ENCODE results near the gene EIF4G3. TPM values are rescaled to one million over a fixed set of nuclear protein-coding genes. Genes with fewer than 3 reads are reported as not detected.

Gene EIF4G3
- total and polyA plus RNA-seq, 10 of the 15 experiments (the other 5 are each of a cell fraction or from before 2014, with no cell fraction given), result 7.4 to 45.1 (median 29.1) TPM

DNA sequence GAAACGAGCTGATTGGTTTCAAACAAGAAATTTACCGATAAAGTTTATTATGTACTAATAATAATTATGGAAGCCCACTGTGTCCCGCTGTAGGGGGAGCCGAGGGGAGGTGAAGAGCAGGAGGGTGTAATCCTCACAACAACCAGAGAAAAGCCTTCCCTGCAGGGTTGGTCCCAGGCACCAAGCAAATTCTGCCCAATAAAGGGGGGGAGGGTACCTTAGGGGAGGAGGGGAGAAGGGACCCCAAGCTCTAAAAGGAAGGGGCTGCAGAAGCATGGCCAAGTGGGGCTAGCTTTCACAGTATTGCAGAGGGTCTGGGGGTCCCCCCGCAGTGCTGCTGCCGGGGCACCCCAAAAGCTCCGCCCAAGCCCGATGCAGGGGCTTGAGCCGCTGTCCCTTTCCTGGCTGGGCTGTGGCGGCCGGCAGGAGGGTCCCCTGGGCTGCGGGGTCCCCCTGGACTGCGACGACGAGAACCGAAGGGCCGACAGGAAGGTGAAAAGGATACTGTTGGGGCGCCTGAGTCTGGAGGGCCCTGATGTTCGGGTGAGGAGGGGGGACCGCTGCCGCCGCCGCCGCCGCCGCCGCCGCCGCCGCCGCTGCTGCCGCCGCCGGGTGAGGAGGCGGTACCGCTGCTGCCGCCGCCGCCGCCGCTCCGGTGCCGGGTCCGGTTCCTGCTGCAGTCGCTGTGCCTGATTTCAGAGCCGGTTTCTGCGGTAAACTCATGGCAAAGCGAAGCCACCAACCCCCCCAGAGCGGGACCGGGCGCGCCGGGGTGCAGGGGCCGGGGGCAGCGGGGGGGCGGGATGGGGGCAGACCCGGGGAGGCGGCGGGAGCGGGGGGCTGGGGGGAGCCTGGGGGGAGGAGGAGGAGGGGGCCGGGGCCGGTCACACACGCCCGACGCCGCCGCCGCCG is 771 bp downstream of the EIF4G3 start:
- Histone ChIP-seq H3K27me3 (replicated peaks in 1 of 2; ENCODE audit: control insufficient read depth in 2 of 2, insufficient read depth in 2 of 2, low read length in 1 of 2) (no peaks in the 10 kb centered on the region), H3K9ac (ENCODE audit: control insufficient read depth, insufficient read depth, low read length) (peak overlapping the region; percentile 82), H3K4me2 (ENCODE audit: control insufficient read depth, insufficient read depth) (peak overlapping the region; percentile 86), H4K20me1 (ENCODE audit: control insufficient read depth, insufficient read depth) (no peaks in the 10 kb centered on the region), H2AFZ (ENCODE audit: control insufficient read depth, low read depth, low read length) (peak overlapping the region; percentile 56; the same call in 1 of the 2 replicates), H3K36me3 (ENCODE audit: control insufficient read depth in 2 of 2, insufficient read depth in 2 of 2, low read length in 1 of 2) (no peaks in the 10 kb centered on the region), H3K4me1 (ENCODE audit: control insufficient read depth, insufficient read depth, low read length) (no peaks in the 10 kb centered on the region; the same call in 1 of the 2 replicates), H3K27ac (ENCODE audit: control insufficient read depth, insufficient read depth) (peak overlapping the region; percentile 66), H3K9me3 (replicated peaks; ENCODE audit: control insufficient read depth, insufficient read depth, low read length) (no peaks in the 10 kb centered on the region), H3K4me3 (peak overlapping the region; percentile 100), H3K79me2 (ENCODE audit: control insufficient read depth, insufficient read depth, low read length) (peaks cover 39% of the 10 kb centered on the region)
- POLR2A ChIA-PET, result interaction anchor here (1.1 to 1.2 kb wide), 2 partner anchors 389 to 396 kb away, joined by 4 to 5 read pairs; partner anchors contain the start of gene HP1BP3
- intact Hi-C loops (cut with micrococcal nuclease; ENCODE audit: unreplicated experiment), result loop anchor here (10.0 kb wide), 2 partner anchors 181 to 391 kb away; partner anchors contain the start of gene HP1BP3
- no peak for DNase-seq (ENCODE audit: low read depth, low spot score)
- SMC1A ChIA-PET (ENCODE audit: uncharacterized antibody, unreplicated experiment), result interaction anchor here (0.6 to 0.9 kb wide), 3 partner anchors 19 to 411 kb away, joined by 3 to 5 read pairs (median 3); no protein-coding TSS in a partner anchor
- peak; percentile 13 for ATAC-seq
- CTCF ChIA-PET, result interaction anchor here (0.9 to 1.4 kb wide), 3 partner anchors 11 to 208 kb away, joined by 3 to 4 read pairs (median 4); no protein-coding TSS in a partner anchor
- WGBS (ENCODE audit: insufficient coverage, insufficient replicate concordance, low lambda C conversion rate, missing lambda C conversion rate), result under 1% methylated on average over 34 of the region's 69 CpGs
- no TSS peak for BruUV-seq (replicated peaks)
- peak; percentile 62 for FAIRE-seq
- RAD21 ChIA-PET (ENCODE audit: unreplicated experiment), result interaction anchor here (0.6 to 1.7 kb wide), 4 partner anchors 19 to 479 kb away, joined by 3 to 5 read pairs (median 3); no protein-coding TSS in a partner anchor
- in situ Hi-C loops (cut with MboI), result no loop called here
- TF ChIP-seq RB1 (IDR thresholded peaks at IDR 0.05; ENCODE audit: borderline replicate concordance) (no peak), IKZF1 (conservative IDR thresholded peaks at IDR 0.05) (0 out of 2 replicates have a peak, but pooled peaks have one; percentile 42), EED (IDR thresholded peaks at IDR 0.05; ENCODE audit: low read depth) (peak; percentile 23; the same call in 1 of the 2 replicates), BHLHE40 (IDR thresholded peaks at IDR 0.05; ENCODE audit: borderline replicate concordance in 1 of 2, low read depth in 2 of 2, low read length in 1 of 2) (0 out of 4 replicates have a peak, but pooled peaks of 1 of the 2 experiments have one; percentile 8), GATAD2B (conservative IDR thresholded peaks at IDR 0.05; ENCODE audit: low read depth) (0 out of 2 replicates have a peak, but pooled peaks have one; percentile 20), FOXM1 (IDR thresholded peaks at IDR 0.05; ENCODE audit: low read depth, low read length) (no peak), ESRRA (IDR thresholded peaks at IDR 0.05; ENCODE audit: low read length) (no peak), LARP7 (IDR thresholded peaks at IDR 0.05) (peak; percentile 82)
- TF ChIP-seq, protein P1, sequence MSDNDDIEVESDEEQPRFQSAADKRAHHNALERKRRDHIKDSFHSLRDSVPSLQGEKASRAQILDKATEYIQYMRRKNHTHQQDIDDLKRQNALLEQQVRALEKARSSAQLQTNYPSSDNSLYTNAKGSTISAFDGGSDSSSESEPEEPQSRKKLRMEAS (IDR thresholded peaks at IDR 0.05; ENCODE audit: low read depth, low read length), result no peak
- TF ChIP-seq, protein P2, sequence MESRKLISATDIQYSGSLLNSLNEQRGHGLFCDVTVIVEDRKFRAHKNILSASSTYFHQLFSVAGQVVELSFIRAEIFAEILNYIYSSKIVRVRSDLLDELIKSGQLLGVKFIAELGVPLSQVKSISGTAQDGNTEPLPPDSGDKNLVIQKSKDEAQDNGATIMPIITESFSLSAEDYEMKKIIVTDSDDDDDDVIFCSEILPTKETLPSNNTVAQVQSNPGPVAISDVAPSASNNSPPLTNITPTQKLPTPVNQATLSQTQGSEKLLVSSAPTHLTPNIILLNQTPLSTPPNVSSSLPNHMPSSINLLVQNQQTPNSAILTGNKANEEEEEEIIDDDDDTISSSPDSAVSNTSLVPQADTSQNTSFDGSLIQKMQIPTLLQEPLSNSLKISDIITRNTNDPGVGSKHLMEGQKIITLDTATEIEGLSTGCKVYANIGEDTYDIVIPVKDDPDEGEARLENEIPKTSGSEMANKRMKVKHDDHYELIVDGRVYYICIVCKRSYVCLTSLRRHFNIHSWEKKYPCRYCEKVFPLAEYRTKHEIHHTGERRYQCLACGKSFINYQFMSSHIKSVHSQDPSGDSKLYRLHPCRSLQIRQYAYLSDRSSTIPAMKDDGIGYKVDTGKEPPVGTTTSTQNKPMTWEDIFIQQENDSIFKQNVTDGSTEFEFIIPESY (IDR thresholded peaks at IDR 0.05), result no peak
- TF ChIP-seq, protein P3, sequence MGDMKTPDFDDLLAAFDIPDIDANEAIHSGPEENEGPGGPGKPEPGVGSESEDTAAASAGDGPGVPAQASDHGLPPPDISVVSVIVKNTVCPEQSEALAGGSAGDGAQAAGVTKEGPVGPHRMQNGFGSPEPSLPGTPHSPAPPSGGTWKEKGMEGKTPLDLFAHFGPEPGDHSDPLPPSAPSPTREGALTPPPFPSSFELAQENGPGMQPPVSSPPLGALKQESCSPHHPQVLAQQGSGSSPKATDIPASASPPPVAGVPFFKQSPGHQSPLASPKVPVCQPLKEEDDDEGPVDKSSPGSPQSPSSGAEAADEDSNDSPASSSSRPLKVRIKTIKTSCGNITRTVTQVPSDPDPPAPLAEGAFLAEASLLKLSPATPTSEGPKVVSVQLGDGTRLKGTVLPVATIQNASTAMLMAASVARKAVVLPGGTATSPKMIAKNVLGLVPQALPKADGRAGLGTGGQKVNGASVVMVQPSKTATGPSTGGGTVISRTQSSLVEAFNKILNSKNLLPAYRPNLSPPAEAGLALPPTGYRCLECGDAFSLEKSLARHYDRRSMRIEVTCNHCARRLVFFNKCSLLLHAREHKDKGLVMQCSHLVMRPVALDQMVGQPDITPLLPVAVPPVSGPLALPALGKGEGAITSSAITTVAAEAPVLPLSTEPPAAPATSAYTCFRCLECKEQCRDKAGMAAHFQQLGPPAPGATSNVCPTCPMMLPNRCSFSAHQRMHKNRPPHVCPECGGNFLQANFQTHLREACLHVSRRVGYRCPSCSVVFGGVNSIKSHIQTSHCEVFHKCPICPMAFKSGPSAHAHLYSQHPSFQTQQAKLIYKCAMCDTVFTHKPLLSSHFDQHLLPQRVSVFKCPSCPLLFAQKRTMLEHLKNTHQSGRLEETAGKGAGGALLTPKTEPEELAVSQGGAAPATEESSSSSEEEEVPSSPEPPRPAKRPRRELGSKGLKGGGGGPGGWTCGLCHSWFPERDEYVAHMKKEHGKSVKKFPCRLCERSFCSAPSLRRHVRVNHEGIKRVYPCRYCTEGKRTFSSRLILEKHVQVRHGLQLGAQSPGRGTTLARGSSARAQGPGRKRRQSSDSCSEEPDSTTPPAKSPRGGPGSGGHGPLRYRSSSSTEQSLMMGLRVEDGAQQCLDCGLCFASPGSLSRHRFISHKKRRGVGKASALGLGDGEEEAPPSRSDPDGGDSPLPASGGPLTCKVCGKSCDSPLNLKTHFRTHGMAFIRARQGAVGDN (IDR thresholded peaks at IDR 0.05), result no peak
- TF ChIP-seq, protein P4, sequence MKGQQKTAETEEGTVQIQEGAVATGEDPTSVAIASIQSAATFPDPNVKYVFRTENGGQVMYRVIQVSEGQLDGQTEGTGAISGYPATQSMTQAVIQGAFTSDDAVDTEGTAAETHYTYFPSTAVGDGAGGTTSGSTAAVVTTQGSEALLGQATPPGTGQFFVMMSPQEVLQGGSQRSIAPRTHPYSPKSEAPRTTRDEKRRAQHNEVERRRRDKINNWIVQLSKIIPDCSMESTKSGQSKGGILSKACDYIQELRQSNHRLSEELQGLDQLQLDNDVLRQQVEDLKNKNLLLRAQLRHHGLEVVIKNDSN (IDR thresholded peaks at IDR 0.05; ENCODE audit: borderline replicate concordance, extremely low read length, insufficient read depth, low read depth, low read length), result no peak

All from GM12878 (cell line).